GM21423 (cell line): ENCODE data around the gene RBMS3.
"Not testable (repeated sequence)": the region's sequence is repeated elsewhere in the genome, so short reads cannot be mapped to it uniquely, and the experiment has no call there.

Source experiments
- ATAC-seq: cut with Tn5 transposase; IDR thresholded peaks from one replicate; pipeline ENCODE4 v1.9.1; 2021; ENCODE audit warnings: mild to moderate bottlenecking, moderate library complexity; ENCODE audit not compliant: unreplicated experiment

Gene RBMS3

DNA sequence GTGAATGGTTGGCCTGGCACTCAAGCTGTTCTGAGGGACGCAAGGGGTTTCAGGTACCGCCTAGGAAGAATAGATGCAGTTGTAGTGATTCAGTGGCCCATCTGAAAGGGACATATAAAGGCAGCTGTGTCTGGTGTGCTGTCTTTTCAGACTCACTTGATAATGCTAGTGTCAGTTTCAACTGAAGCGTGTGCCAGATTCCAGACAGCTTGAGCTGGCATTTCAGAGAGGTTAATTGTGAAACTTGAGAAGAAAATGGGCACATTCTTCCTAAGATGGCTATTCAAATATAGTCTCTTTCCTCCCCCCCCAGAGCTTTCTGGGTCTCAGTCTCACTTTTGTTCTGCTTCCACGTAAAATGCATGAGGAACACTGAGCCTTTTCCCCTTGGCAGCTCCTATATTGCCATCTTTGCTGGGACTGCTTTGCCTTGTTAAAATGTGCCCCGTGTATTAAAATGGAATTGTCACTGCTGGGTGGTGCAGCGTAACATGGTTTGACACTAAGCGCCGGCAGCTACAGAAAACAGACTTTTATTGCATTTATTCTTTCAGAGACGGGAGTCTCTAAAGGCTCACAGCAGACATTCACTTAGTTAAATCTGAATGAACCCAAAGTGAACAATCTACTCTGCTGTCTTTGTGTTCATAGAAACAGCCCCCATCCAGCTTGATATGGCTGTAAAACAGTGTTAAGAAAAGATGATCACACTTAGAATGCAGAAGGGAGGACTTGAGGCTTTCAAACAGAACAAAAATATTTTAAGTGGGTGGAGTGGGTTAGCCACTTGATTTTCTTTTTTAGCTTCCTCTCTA, 478.7 kb downstream of the RBMS3 start:
- no peak for ATAC-seq

DNA sequence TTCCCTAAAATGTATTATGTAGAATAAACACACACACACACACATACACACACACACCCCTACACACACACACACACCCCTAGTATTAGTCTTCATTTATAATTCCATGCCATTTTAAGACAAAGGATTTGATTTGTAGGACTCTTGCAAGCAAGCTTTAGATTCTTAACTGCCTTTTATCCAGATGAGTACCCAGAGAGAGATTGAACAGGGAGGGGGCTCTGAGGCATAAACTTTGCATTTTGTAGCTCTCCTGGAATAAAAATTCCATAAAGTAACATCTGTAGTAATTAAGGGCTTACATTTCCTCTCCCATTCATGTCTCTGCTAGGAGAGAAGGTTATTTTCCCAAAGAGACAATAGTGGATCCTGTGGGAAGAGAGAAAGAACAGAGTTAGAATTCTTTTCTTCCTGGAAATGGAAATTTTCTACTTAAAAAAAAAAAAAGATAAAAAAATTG, 479.4 kb downstream of the RBMS3 start:
- ATAC-seq = no peak

DNA sequence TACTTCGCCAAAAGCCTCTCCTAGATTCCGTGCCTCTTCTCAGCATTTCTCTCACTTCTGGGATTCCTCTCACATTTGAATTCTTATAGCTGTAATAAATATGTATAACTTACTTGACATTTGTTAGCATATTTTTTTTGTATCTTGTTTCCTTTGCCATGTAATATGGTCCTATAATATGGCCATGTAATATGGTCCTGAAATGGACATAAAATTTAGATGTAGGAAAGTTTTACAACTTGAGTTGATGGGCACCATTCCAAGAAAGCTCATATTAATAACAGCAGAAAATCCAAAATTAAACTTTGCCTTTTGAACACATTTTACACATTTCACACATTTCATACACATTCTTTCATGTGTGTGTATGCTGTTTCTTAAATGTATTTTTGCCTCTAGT, 480.6 kb downstream of the RBMS3 start:
- no peak for ATAC-seq

DNA sequence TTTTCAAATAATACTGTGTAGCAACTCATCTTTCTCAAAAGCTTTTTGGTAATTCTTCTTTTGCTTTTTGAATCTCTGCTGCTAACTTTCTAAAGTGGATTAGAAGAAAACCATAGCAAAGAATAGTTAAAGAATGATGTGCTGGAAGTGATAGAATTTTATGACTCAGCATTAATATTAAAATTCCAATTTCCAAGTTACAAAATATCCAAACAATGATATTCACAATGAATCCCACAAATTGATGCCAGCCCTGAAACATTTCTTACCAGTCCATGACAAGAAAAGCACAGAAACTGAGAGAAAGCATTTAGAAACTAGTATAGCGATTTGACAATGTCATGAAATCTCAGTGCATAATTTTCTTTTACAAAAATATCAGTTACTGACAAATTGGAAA, 482.2 kb downstream of the RBMS3 start:
- no peak for ATAC-seq

DNA sequence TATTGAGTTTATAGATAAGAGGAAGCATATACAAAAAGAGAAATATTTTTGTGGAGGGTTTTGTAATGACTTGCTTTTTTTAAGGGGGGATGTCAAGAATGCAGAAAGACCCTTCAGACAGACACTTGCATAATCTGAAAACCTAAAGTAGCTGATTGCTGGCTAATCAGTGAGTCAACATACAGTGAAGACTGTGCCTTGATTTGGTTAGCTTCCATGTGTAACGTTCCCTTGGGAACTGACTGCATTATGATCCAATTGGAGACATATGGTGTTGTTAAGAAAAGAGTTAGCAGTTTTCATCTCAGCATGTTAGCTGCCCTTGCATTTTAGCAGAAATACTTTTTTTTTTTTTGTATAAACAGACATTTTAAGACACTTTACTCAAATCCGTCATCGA, 483.2 kb downstream of the RBMS3 start:
- no peak for ATAC-seq

DNA sequence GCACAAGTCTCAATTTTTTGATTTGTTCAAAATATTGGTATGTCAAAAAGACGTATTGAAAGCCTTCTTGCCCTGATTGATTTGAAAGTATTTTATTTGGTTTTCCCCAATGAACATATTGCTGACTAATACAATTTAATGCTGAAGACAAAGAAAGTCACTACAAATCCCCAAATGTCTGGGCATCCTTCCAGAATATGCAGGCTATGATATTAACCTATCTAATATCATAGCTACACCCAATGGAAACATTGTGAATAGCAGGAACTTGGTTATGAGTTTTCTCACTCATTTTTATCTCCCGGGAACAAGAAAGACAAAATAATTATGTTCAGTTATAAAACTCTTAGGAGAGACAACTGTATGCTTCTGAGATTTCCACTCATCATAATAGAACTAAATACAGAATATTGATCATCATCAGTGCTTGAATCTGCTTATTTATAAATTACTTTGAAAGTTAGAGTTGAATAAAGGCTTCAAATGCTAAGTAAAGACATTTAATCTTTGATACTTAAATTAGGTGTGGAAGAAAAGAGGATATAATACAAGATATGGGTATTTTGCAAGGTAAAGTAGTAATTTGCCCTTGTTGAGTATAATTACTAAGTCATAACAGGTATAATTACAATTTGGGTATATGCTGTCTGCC, 483.9 kb downstream of the RBMS3 start:
- ATAC-seq = no peak

DNA sequence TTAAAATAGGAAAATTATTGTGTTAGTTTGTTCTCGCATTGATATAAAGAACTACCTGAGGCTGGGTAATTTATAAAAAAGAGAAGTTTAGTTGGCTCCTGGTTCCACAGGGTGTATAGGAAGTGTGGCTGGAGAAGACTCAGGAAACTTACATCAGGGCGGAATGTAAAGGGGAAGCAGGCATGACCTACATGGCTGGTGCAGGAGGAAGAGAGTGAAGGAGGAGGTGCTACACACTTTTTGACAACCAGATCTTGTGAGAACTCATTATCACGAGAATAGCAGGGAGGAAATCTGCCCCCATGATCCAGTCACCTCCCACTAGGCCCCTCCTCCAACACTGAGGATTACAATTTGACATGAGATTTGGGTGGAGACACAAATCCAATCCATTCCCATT, 490.7 kb downstream of the RBMS3 start:
- ATAC-seq = no peak

DNA sequence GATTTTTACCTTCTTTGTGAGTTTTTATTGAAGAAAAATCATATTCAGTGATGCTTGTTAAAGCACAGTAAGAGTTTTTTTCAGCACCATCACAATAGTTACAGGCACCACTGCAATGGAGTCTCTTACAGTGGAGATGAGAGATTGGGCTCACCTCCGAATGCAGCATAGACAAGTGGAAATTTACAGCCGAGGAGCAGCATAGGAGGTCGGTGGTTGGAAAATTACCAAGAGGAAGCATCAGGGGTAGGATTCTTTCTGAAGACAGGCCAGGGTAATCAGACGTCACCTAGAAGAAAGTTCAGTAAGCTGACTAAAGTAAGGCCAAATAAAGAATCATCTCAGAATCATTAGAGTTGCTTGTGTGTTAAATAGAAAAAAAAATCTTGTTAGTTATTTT, 491.6 kb downstream of the RBMS3 start:
- ATAC-seq = no peak

DNA sequence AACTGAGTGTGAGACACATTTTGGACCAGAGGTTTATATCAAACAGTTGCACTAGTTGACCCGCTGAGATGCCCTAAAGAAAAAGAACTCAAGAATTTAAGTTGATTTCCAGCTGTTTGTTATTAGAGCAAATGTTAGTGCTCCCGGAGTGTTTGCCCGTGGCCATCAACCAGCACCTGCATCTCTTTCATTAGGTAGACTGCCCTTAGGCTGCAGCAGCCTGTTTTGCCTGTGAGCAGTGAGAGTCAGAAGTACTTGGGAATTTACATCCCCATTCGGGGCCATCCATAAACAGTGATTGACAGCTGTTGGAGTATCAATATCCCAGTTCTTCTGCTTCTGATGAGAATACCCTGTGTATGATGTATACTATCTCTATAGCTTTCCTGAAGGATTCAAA, 492.6 kb downstream of the RBMS3 start:
- no peak for ATAC-seq

DNA sequence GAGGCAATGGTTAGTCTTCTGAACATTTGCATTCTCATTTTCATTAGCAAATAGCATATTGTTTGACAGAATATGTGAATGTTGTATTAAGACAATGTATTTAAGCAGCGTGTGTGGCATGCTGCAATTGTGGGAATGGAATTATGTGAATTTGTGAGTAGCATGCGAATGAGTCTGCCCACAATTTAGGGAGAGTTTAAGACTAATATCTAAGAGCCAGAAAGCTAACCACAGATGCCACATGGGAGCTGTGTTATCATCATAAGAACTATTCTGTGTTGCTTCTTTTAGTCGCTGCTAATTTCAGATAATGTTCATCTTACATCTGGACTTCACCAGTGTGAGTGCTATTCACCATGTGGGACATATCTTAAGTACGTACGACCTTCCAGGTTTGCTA, 494.5 kb downstream of the RBMS3 start:
- no peak for ATAC-seq

DNA sequence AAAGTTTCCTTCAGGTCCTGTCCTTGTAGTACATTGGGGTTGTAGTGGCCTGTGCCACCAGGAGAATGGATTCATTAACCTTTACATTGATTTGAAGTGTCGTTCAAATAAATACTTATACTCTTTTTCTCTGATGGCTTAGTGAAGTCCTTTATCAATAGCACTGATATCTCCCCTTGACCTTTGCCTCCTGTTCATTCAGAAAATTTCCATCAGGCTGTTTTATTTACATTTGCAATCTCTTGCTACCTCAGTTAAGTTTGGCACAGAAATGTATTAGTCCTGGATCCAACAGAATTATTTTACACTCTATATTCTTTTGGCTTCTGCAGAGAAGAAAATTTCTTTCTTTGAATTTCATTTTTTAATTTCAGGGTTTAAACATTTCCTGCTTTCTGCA, 497.0 kb downstream of the RBMS3 start:
- ATAC-seq = no peak

DNA sequence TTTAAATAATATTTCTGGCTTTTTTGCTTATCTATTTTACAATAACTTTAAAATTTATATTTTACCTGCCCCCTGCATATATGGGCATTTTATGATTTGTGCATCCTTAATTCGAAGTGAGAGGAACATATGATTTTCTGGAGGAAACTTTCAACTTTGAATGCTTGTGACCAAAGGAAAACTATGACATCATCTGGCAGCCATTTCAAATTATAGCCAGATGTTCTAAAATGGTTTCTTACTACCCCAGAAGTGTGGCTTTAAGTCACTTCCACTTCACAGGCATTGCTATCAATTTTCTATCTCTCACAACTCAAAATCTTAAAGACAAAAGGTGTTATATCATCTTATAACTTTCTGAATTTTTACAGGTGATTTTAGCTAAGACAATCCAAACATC, 508.8 kb downstream of the RBMS3 start:
- ATAC-seq = no peak

DNA sequence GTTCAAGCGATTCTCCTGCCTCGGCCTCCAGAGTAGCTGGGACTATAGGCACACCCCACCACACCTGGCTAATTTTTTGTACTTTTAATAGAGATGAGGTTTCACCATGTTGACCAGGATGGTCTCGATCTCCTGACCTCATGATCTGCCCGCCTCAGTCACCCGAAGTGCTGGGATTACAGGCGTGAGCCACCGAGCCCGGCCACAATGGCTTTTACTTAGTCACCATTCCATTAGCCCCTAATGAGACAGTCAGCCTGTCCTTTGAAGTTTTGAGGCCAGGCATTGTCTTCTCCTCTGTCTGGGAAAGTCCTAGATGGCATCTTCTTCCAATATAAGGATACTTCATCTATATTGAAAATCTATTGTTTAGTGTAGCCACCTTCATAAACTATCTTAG, 515.9 kb downstream of the RBMS3 start:
- ATAC-seq = no peak

DNA sequence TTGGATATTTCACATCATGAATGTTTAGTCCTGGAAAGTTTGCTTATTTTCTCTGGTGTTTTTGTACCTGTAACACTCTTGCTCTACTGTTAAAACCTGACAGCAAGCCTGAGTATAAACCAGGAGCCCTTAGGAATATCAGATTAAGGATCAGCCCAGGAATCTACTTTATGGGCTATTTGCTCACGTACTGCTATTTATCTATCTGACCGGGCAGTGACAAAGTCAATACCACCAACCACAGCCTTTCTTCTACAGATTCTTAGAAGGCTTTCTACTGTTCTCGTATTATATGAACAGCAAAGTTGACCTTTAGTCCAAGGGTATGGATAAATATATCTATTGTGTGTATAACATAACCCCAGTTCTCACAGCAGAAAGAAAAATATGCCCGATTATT, 521.2 kb downstream of the RBMS3 start:
- ATAC-seq = no peak

DNA sequence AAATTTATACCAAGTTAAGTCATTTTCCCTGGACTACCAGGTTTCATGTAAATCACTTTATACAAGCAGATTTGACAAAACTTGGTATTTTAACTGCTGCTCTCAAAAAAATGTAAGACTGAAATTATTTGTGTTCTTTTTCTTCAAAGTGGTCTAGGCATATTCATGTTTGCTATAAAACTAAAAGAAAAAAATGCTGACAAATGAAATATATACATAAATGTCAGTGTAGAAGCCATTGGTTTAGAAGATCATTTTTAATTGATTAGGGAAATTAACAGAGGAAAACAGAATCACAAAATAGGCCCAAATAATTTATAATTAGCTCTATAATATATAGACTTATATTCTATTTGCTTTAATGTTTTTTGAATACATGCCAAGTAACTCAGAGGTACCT, 523.2 kb downstream of the RBMS3 start:
- no peak for ATAC-seq

DNA sequence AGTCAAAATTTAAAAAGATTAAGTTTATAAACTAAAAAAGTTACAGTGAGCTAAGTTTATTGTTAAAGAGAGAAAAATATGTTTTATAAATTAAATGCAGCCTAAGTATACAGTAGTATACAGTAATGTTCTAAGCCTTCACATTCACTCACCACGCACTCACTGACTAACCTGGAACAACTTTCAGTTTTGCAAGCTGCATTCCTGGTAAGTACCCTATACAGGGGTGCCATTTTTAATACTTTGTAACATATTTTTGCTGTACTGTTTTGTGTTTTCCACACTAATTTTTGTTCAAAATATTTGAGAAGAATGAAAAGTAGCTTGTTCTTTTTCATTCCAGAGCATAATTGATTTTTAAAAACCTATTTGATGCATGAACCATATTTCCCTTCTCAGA, 524.9 kb downstream of the RBMS3 start:
- ATAC-seq = no peak

DNA sequence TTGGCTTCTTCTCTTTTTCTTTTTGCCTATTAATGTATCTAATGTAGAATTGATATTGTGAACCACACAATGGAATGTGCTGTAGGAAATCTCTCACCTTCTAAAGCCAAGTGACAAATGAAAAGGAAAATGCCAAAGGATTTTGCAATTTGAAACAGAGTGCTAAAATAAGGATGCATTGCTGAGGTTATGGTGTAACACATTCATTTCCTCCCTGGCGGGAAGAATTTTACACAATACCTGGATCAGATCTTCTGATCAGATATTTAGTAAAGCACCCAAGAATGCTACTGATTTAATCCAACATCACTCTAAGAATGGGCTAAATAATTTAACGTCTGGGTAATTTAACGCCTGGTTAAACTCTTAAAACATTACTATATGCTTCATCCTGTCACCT, 527.5 kb downstream of the RBMS3 start:
- ATAC-seq = not testable (repeated sequence)

DNA sequence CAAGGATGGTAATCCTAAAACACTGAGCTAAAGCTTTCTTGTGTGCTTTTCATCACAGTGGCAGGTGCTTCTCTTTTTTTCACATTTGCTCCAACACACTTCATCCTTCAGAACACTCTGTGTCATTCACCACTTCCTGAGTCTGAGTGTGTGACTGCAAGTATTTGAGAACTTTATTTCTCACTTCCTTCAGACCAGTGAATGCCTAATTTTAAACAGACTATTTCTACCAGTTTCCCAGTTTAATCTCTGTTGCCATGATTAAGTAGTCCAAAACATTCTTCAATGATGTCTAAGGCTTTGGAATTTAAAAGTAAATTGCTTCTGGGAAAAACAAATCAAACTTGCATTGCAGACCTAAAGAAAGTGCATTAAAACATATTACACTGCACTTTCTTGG, 541.2 kb downstream of the RBMS3 start:
- no peak for ATAC-seq

DNA sequence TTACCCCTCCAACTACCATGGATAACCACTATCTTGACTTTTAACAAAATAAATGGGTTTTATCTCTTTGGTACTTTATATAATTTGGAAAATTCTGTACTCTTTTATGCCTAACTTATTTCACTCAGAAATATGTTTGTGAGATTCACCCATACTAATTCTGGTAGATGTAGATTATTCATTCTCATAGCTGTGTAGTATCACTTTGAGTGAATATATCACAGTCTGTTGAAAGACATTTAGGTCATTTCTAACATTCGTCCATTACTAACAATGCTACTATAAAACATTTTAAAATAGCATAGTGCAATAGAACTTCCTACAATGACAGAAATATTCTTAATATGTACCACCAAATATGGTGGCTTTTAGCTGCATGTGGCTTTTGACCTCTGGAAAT, 542.4 kb downstream of the RBMS3 start:
- no peak for ATAC-seq

DNA sequence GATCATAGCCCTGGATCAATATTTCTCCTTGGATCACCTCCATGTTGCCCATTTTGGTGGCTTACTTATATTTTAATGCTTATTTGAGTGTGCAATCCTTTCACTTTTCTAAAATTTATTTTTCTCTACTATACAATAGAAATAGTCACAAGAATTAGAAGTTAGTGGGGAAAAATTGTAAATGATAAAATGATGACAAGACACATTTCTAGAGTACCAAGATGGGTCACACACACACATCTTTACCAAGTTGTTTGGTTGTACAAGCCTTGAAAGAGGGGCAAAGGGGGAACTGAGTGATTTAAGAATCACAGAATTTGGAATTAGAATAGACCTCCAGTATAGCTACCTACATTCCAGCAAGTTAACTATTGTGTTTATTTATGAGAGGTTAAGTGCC, 545.8 kb downstream of the RBMS3 start:
- no peak for ATAC-seq

DNA sequence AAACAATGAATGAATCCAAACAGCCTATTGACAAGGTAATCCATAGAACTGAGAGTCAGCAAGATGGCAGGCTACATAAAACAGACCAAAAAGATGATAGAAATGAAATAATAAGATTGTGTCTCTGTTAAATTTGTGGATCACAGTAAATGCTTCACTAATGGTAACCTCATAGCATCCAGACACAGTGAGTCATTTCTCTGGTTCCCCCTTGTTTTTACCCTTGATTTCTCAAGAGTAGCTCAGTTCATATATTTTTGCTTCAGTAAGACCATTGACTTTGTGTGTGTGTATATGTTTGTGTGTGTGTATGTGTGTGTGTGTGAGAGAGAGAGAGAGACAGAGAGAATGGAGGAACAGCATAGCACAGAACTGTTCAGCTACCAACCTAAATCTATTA, 546.9 kb downstream of the RBMS3 start:
- no peak for ATAC-seq

DNA sequence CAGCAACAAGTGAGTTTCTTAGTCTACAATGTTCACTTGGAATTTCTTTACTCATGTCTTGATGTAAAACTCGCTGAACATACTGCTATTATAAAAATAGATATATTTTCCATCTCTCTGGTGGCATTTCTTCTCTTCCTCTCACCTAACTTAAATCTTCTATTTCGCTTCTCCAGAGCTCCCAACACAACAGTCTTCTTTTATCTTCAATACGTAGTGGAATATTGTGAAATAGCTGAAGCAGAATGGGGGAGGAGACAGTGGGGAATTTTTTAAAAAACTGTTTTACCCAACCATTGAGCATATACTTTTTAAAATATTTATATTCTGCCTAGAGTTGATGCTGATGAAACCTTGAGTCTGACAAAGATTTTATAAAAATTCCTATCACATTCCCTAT, 548.5 kb downstream of the RBMS3 start:
- ATAC-seq = no peak

DNA sequence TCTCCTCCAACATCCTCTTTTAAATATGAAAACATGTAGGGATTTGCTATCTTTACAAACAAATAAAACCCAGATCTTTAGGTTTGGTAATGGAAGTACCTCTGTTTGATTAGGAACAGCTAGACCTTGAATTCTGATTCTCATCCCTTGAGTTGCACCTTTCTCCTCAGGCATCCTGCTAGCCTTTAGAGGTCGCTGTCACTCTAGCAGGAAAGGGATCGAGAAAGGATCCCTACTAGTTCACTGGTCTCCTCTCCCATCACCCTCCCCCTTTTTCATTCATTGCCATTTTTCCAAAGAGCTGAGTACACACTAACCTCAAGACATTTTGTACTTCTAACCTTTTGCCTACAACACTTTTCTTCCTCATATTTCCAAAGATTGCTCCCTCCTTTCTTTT, 569.8 kb downstream of the RBMS3 start:
- no peak for ATAC-seq
